CD4-positive, alpha-beta T cell treated with Interleukin-10 for 1 hour (primary cell): ENCODE results near the gene OTOGL.
"Not testable (repeated sequence)": the region's sequence is repeated elsewhere in the genome, so short reads cannot be mapped to it uniquely, and the experiment has no call there.

Experiments used
- DNase-seq: peaks from one replicate; pipeline ENCODE4 v3.0.0-alpha.2; 2020

Gene OTOGL

GRCh38 chr12:80121661-80122060 is 22.3 kb downstream of the OTOGL start:
- DNase-seq = no peak

DNA sequence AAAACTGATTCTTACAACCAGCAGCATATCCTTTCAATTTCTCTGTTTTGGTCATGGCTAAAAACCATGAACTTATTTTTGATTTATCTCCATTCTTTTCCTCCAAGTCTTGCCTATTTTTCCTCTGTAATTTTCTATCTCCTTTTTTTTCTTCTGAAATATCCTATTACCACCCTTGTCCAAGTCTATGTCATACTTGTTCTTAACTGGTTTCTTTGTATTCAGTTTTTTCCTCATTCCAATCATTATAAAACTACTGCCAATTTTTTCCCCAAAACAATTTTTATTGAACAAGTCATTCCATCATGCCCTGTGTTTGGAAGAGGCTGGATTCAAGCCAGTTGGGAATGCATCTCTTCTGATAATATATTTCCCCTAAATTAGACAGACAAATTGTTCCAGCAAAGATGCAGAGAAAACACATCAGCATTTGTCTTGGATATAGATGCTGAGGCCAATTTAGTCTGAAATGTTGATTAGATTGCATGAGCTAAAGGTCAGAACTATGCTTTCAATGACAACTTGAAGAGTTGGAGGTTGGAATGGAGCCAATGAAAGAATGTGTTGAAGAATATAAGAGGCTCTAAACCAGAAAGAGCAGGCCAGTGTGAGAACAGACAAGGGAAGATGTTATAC is 30.7 kb downstream of the OTOGL start:
- DNase-seq = no peak

DNA sequence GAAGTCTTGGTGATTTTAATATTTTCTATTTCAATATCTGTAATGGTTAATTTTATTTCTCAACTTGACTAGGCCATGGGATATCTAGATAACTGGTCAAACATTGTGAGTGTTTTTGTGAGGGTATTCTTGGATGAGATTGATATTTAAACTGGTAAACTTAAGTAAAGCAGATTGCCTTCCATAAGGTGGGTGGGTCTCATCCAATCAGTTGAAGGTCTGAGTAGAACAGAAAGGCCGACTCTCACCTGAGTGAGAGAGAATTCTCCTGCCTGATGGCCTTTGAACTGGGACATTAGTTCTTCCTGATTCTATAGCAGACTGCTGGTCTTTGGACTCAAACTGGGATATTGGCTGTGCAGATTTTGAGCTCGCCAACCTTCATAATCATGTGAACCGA is 36.3 kb downstream of the OTOGL start:
- DNase-seq = no peak

GRCh38 chr12:80140005-80140404 is 40.7 kb downstream of the OTOGL start:
- no peak for DNase-seq

GRCh38 chr12:80142640-80143039 is 43.3 kb downstream of the OTOGL start:
- DNase-seq = no peak

- no peak for DNase-seq
These were observed 44.2 kb downstream of the OTOGL start for GRCh38 chr12:80143537-80143936.

GRCh38 chr12:80149547-80150313 is 50.4 kb downstream of the OTOGL start:
- not testable (repeated sequence) for DNase-seq

- DNase-seq = no peak
These were observed 51.8 kb downstream of the OTOGL start for GRCh38 chr12:80151131-80151530.

DNA sequence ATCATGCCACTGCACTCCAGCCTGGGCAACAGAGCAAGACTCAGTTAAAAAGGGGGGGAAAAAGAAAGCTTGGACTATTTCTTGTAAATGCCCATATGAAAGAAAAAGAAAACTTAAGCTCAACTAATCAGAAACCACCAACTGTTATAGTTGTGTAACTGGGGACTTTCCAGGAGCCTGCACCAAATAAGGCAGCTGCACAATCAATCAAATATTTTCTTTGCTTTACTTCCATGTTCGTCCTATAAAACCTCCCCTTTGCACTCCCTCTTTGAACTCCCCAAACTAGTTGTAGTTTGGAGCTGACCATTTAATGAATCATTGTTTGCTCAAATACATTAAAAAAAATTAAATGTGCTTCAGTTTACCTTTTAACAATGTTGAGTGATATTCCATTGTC is 54.9 kb downstream of the OTOGL start:
- DNase-seq = no peak

DNA sequence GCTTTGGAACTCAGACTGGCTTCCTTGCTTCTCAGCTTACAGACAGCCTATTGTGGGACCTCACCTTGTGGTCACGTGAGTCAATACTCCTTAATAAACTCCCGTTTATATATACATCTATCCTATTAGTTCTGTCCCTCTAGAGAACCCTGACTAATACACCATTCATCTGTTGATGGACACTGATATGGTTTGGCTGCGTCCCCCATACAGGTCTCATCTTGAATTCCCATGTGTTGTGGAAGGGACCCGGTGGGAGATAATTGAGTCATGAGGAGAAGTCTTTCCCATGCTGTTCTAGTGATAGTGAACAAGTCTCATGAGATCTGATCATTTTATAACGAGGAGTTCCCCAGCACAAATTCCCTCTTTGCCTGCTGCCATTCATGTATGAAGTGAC is 57.0 kb downstream of the OTOGL start:
- DNase-seq = no peak

GRCh38 chr12:80157645-80158044 is 58.3 kb downstream of the OTOGL start:
- DNase-seq = no peak

DNA sequence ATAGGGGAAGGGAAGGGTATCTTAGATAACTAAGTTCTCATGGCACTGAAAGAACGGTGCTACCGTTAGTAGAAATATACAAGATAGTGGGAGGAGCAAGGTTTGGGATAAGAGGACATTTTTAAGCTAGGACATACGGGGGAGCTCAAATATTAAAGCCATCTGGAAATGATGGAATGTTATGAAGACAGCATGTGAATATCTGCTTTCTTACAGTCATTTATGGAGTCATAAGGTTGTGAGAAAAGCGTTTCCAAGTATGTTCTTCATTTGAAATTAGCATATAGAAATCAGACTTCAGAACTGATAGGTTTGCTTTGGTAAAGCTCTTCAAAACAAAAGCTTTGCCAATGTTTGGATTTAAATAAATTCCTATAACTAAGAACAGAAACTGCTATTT is 62.3 kb downstream of the OTOGL start:
- no peak for DNase-seq

- no peak for DNase-seq
These were observed 62.8 kb downstream of the OTOGL start for GRCh38 chr12:80162177-80162576.

GRCh38 chr12:80165746-80166145 is 66.4 kb downstream of the OTOGL start:
- no peak for DNase-seq

DNA sequence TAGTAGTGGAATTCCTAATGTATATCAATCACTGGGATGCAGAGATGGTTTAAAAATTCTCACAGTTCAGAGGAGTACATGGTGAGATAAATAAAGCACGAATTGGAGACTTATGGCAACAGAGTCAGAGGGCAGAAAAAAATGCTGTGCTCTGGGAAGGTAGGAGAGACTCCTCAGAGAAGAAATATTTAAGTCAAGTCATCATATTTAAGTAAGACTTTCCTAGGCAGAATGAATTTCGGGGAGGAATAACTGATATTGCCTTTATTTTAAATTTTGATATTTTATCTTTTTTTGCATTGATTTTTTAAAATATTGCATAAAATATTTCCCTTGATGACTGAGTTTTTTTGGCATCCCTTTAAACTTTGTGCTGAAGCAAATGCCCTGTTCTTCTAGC is 67.4 kb downstream of the OTOGL start:
- DNase-seq = no peak

GRCh38 chr12:80168936-80169335 is 69.6 kb downstream of the OTOGL start:
- no peak for DNase-seq

- no peak for DNase-seq
These were observed 71.6 kb downstream of the OTOGL start for GRCh38 chr12:80170915-80171314.

GRCh38 chr12:80173083-80173864 is 73.9 kb downstream of the OTOGL start:
- no peak for DNase-seq

GRCh38 chr12:80175307-80175930 is 76.1 kb downstream of the OTOGL start:
- no peak for DNase-seq

- no peak for DNase-seq
These were observed 77.4 kb downstream of the OTOGL start for GRCh38 chr12:80176706-80177105.

DNA sequence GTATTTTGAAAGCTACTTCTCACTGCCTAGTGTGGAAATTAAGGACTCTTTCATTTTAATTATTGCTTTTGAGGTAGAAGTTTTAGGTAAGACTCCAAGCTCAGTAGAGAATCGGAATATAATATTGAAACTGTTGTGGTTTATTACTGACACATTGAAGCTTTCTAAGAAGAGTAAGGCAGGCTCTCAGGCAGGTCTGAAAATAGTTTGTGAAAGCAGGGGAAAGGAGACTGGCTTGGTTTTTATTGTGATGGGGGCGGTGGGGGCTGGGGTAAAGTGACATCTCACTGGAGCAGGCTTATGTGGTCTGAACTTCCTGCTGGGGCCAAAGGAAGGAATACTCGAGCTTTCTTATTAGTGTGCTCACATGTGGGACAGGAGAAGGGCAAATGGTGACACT is 79.5 kb downstream of the OTOGL start:
- DNase-seq = no peak

DNA sequence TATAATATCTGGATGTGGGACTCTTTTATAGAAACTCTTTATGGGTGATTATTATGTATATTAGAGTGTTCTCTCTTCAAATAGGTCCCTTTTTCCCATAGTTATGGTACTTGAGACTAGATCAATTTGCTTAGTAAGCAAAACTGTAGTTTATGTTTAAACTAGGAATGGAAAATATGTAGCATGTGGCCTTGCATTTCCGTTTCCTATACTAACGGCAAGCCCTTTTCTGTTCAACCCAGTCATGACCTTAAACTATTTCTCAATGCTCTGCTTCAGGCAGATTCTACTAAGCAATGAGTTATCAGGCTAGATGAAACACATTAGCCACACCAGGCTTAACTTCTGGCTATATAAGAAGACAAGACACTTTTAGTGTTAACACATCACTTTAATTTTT is 84.6 kb downstream of the OTOGL start:
- DNase-seq = no peak

GRCh38 chr12:80184926-80185325 is 85.6 kb downstream of the OTOGL start:
- no peak for DNase-seq
